HG03175 (cell line): Measurements from ENCODE around the gene DAGLA.

Experiments used
- ATAC-seq: cut with Tn5 transposase; IDR thresholded peaks from one replicate; pipeline ENCODE4 v1.9.1; 2021; ENCODE audit warnings: mild to moderate bottlenecking, moderate library complexity; ENCODE audit not compliant: unreplicated experiment

Gene DAGLA

GRCh38 chr11:61775606-61776554 lies 95.7 kb downstream of the DAGLA start:
- ATAC-seq = no peak

DNA sequence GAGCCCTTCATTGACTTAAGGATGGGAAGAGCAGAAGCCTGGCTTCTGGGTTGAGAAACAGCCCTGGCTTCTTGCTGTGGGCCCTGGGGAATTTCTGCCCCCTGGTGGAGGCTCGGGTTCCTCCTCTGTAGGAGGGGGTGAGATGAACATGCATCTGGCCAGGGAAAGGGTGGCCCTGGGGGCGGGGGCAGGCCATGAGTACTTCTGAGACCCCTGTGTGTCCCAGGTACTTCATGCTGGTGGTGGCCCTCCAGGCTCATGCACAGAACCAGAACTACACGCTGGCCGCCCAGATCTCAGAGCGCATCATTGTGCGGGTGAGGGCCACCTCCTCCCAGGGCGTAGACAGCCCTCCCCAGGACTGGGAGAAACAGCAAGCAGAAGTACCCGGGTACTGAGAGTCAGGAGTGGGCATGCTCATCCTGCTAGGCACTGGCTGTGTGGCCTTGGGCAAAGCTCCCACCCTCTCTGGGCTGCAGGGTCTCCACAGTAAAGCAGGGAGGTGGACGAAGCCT lies 96.4 kb downstream of the DAGLA start:
- ATAC-seq = no peak

- no peak for ATAC-seq
Measured at GRCh38 chr11:61777234-61778090, 97.3 kb downstream of the DAGLA start.

DNA sequence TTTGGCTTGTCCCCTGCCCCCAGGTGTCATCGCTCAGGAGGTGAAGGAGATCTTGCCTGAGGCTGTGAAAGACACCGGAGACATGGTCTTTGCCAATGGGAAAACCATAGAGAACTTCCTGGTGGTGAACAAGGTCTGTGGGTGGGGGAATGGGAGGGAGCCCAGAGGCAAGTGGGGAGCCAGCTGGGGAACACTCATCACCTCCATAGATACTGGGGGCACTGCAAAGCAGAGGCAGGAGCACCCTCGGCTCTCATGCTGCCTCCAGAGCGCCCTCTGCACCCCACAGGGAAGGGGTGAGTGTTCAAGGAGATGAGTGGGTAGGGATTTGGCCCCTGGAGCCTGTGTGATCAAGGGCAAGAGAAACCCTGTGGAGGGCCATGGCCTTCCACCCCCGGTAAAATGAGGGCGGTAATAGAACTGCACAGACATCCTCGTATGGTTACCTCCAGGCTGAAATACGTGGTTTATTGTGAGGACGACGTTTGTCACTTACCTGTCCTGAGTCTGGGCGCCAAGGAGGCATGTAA lies 98.2 kb downstream of the DAGLA start:
- ATAC-seq = no peak

GRCh38 chr11:61778920-61779650 lies 98.9 kb downstream of the DAGLA start:
- no peak for ATAC-seq

DNA sequence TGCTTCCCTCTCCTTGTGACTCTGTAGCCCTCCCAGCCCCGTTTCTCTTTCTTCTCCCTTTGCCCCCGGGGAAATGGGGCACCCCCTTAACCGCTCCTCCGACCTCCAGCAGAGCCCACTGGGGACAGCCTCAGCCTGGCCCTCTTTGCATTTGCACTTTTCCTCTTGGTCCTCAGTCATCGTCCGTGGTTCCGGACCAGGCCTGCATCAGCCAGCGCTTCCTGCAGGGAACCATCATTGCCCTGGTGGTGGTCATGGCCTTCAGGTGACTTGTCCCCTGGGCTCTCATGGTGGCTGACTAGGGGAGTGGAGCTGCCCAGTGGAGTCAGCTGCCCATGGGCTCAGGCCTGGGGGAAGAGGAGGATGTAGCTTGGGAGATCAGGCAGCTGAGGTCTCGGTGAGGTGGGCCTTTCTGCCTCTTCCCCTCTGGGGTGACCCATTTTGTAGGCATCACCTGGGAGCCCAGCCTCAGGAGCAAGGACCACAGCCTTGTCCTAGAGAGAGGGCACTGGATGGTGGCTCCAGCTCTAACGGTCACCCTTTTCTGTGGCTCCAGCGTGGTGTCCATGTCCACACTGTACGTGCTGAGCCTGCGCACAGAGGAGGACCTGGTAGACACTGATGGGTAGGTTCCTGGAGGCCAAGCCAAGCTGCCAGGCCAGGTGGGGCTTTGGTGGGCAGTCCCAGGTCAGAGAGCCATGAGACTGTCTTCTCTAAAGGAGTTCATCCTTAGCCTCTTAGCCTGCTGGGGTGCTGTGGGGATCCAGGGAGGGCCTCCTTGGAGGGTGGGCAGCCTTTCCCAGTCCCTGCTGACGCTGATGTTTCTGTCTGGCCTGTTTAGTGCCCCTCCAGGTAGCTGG lies 99.7 kb downstream of the DAGLA start:
- ATAC-seq = no peak

GRCh38 chr11:61780581-61781162 lies 100.5 kb downstream of the DAGLA start:
- ATAC-seq = no peak

DNA sequence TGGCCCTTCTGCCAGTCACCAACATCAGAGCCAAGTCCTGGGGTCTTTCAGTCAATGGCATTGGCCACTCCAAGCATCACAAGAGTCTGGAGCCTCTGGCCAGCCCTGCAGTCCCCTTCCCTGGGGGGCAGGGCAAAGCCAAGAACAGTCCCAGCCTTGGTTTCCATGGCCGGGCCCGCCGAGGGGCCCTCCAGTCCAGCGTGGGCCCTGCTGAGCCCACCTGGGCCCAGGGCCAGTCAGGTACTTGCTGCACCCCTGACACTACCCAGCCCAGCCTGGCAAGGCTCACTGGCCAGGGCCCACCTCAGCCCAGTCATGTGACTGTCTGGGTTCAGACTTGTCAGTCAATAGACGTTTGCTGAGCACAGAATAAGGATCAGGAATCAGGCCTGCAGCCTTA lies 101.4 kb downstream of the DAGLA start:
- no peak for ATAC-seq

- ATAC-seq = no peak
Measured at GRCh38 chr11:61782299-61782698, 102.1 kb downstream of the DAGLA start.

DNA sequence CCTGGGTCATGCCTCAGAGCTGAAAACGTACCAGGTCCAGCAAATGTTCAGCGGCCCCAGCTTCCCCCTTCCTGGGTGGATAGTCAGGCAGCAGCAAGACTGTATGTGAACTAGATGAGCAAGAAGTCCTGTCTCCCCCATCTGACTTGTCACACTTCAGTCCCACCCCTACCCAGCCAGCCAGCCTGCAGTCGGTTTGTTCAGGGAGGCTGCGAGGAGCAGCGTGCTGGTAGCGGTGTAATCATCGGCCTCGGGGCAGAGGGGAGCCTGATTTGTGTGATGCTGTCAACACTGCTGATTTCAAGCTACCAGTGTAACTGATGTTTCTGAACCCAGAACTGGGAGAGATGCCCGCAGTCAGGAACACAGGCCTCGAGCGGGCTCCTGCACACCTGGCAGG lies 102.7 kb downstream of the DAGLA start:
- ATAC-seq = no peak

DNA sequence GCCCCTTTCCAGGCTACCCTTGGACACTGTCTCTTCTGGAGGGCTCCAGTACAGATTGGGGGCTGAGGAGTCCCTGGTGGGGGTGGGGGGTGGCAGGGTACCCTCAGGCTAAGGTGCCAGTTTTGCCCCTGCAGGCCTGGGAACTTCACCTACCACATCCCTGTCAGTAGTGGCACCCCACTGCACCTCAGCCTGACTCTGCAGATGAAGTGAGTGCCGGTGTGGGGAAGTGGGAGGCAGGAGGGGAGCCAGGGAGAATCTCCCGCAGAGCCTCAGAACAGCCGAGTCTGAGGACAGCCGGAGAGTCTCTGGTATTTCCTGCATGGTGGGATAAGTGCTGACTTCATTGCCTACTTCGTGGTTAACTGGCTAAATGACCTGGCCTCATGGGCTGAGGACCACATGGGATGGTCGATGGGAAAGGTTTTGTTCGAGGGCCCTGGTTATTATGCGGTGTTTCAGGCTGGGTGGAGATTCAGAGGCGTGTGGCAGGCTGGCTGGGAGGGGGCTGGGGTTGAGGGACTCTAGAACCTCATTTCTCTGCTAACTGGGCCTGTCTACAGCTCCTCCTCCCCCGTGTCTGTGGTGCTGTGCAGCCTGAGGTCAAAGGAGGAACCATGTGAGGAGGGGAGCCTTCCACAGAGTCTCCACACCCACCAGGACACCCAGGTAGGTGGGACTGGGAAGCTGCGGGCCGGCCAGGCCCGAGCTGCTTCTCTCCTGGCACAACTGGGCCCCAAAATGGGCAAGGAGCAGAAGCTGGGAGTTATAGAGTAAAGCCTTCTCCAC lies 103.7 kb downstream of the DAGLA start:
- no peak for ATAC-seq

GRCh38 chr11:61784506-61784805 lies 104.3 kb downstream of the DAGLA start:
- no peak for ATAC-seq

DNA sequence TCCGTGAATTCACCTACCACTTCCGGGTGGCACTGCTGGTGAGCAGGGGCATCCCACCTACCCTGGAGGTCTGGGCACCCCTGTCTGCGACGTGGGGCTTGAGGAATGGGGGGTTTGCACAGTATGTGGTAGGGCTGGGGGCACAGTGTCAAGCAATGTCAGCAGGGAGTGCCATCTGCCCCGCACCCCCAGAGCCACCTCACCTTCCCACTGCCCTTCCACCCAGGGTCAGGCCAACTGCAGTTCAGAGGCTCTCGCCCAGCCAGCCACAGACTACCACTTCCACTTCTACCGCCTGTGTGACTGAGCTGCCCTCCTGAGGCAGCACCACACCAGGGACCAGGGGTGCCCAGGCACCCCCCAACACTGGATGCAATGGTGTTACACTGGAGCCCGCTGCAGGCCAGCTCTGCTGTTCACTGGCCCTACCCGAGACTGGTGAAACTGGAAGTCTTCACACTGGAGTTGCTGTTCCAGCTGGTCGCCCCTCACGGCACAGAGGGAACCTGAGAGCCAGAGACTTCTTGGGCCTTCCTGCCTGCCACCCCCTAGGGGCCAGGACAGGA lies 105.7 kb downstream of the DAGLA start:
- no peak for ATAC-seq

DNA sequence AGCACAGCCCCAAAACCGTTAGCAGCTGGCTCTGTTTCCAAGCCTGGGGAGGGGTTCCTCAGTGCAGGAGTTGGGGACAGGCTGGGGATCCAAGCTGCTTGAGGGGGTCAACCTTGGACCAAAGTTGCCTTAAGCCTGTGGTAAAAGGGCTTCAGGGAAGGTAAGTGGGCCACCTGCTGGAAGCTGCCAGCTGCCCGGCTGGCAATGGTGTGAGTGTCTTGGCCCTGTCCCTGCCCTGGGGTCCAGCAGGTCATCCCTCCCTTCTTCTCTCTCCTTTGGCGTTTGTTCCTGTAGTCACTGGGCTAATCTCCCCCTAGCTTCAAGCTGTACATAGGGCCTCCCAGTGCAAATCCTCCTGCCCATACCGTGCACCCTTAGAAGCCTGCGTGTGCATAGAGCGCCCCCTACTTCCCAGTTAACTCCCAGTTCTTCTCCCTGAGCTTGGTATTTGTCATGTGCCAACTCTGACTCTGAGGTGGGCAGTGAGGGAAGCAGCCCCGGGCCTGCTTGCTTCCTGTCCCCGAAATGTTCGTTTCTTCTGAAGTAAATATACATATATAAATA lies 107.8 kb downstream of the DAGLA start:
- no peak for ATAC-seq

DNA sequence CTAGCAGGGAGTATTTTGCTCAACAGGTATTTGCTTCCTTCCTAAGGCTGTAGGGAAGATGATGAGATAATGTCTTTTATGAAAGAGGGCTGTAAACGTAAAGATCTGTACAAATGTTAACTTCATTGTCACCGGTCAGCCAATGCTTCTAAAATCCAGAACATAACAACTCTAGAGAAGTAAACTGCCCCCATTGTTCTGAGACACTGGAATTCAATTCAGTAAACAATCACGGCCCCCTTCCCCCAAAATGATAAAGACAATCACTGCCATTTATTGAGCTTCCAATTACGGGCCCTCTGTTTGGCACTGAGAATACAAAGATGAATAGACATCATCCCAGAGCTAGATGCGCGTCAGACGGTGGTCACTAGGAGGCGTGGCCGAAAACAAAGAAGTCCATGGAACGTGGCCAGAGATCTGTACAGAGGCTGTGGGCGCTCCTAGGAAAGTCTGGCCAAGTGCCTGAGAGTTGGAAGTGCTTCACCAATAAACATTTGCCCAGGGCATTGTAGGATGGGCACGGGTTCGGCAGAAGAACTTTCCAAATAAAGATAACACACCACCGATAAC lies 111.6 kb downstream of the DAGLA start:
- peak; percentile 25 for ATAC-seq

- peak; percentile 80 for ATAC-seq
Measured at GRCh38 chr11:61792310-61793082, 112.3 kb downstream of the DAGLA start, which contains the start of the genes FEN1 and TMEM258. Gene FEN1 (plus strand): TSS chr11:61792911. CDS start chr11:61795362, 2,451 bp downstream. Gene TMEM258 (minus strand): TSS chr11:61792599. CDS start chr11:61792558, 41 bp downstream.
